Tibial artery (tissue), 4 donors: ENCODE measurements around the gene IDI1.

Experiments used
- DNase-seq, 2 donors: peaks; one replicate each; pipeline ENCODE4 v3.0.0-alpha.2; 2019
- H3K27ac ChIP-seq, 2 donors: fragments of 200-600 bp; sonication (generic) in 1 of 2; 1 replicate in 1 of 2; 2 replicates in 1 of 2; pipeline ENCODE4 v1.5.1; 2018 to 2019; ENCODE audit warnings: mild to moderate bottlenecking in 1 of 2
- H3K27me3 ChIP-seq, 2 donors: fragments of 200-600 bp; sonication (generic) in 1 of 2; one replicate each; pipeline versions ENCODE4 v1.5.1 to v1.6.0; 2016 to 2019
- H3K36me3 ChIP-seq, 3 donors: fragments of 200-600 bp; sonication (generic) in 2 of 3; one replicate each; pipeline ENCODE4 v1.5.1; 2016 to 2019; ENCODE audit warnings: mild to moderate bottlenecking in 2 of 3
- H3K4me1 ChIP-seq, 4 donors: fragments of 200-600 bp; sonication (generic) in 2 of 4; 1 replicate in 3 of 4; 2 replicates in 1 of 4; pipeline ENCODE4 v1.5.1; 2016 to 2019
- H3K4me3 ChIP-seq, 2 donors: fragments of 200-600 bp; sonication (generic) in 1 of 2; 1 replicate in 1 of 2; 2 replicates in 1 of 2; pipeline ENCODE4 v1.5.1; 2018 to 2019; ENCODE audit warnings: mild to moderate bottlenecking in 2 of 2
- H3K9me3 ChIP-seq, 3 donors: fragments of 200-600 bp; sonication (generic) in 1 of 3; one replicate each; pipeline ENCODE4 v1.5.1; 2016 to 2019
- CTCF ChIP-seq, 2 experiments: fragments of 200-600 bp in 1 of 2; fragments of 450-650 bp in 1 of 2; IDR thresholded peaks; one replicate each; pipeline ENCODE4 v1.5.1; 2017 to 2019; ENCODE audit warnings: antibody characterized with exemption in 2 of 2, mild to moderate bottlenecking in 1 of 2, moderate library complexity in 1 of 2
- intact Hi-C: fragments of 100-400 bp; cut with DNase I; formaldehyde crosslinking; loops from one replicate; pipeline ENCODE4 v1.15.0; 2023; ENCODE audit warnings: low total_unique reads

The IDI1 gene

GRCh38 chr10:1093696-1094095 is 44.8 kb upstream of the IDI1 start:
- H3K36me3 ChIP-seq = peaks cover 54 to 87% (median 68%) of the 10 kb centered on the region in 3 donors
- H3K9me3 ChIP-seq = no peaks in the 10 kb centered on the region
- TF ChIP-seq CTCF (IDR thresholded peaks at IDR 0.05) = no peak
- no peaks in the 10 kb centered on the region for H3K27me3 ChIP-seq
- no peak for DNase-seq
- no peaks in the 10 kb centered on the region for H3K4me1 ChIP-seq
- H3K27ac ChIP-seq = no peak overlapping the region
- intact Hi-C loops = no loop called here
- H3K4me3 ChIP-seq = no peak overlapping the region

- intact Hi-C loops = no loop called here
- Histone ChIP-seq H3K9me3 (no peaks in the 10 kb centered on the region), H3K27me3 (no peaks in the 10 kb centered on the region), H3K36me3 (peaks cover 63 to 88% (median 71%) of the 10 kb centered on the region in 3 donors), H3K27ac (no peak overlapping the region), H3K4me3 (no peak overlapping the region), H3K4me1 (no peaks in the 10 kb centered on the region)
- no peak for TF ChIP-seq CTCF (IDR thresholded peaks at IDR 0.05)
- DNase-seq = no peak
Observed at GRCh38 chr10:1090696-1091095, 41.8 kb upstream of the IDI1 start.

GRCh38 chr10:1089017-1089689 is 40.2 kb upstream of the IDI1 start:
- Histone ChIP-seq H3K4me1 (no peaks in the 10 kb centered on the region), H3K27ac (no peak overlapping the region), H3K27me3 (no peaks in the 10 kb centered on the region), H3K9me3 (no peaks in the 10 kb centered on the region), H3K4me3 (no peak overlapping the region), H3K36me3 (peaks cover 69 to 88% (median 80%) of the 10 kb centered on the region in 3 donors)
- TF ChIP-seq CTCF (IDR thresholded peaks at IDR 0.05) = no peak
- intact Hi-C loops = no loop called here
- DNase-seq = no peak

GRCh38 chr10:1086787-1087186 is 37.9 kb upstream of the IDI1 start:
- H3K4me1 ChIP-seq = no peaks in the 10 kb centered on the region
- peaks cover 67 to 100% (median 94%) of the 10 kb centered on the region in 3 donors for H3K36me3 ChIP-seq
- no peak overlapping the region for H3K27ac ChIP-seq
- intact Hi-C loops = no loop called here
- no peaks in the 10 kb centered on the region for H3K9me3 ChIP-seq
- DNase-seq = no peak
- no peaks in the 10 kb centered on the region for H3K27me3 ChIP-seq
- no peak overlapping the region for H3K4me3 ChIP-seq
- no peak for TF ChIP-seq CTCF (IDR thresholded peaks at IDR 0.05)

GRCh38 chr10:1085258-1085657 is 36.3 kb upstream of the IDI1 start:
- Histone ChIP-seq H3K27ac (no peak overlapping the region), H3K4me1 (no peaks in the 10 kb centered on the region), H3K4me3 (no peak overlapping the region), H3K36me3 (peaks cover 66 to 98% (median 97%) of the 10 kb centered on the region in 3 donors), H3K9me3 (no peaks in the 10 kb centered on the region), H3K27me3 (no peaks in the 10 kb centered on the region)
- DNase-seq = no peak
- intact Hi-C loops = no loop called here
- TF ChIP-seq CTCF (IDR thresholded peaks at IDR 0.05) = no peak
